Activated CD4-positive, alpha-beta T cell treated with anti-CD3 and anti-CD28 coated beads, Interleukin-2, Interleukin-4, amounts not matched to agents 100 ng/mL and 50 ng/mL, durations not matched to agents 16 hours and 8 hours (primary cell): ENCODE measurements around the gene GLIS1.
"Not testable (repeated sequence)": the region's sequence is repeated elsewhere in the genome, so short reads cannot be mapped to it uniquely, and the experiment has no call there.

Experiments used
- DNase-seq: peaks from one replicate; pipeline ENCODE4 v3.0.0-alpha.2; 2020; ENCODE audit warnings: low spot score

Gene GLIS1

GRCh38 chr1:53739109-53739681 lies at the start of gene GLIS1:
GLIS1 (minus strand) TSS chr1:53739164; CDS start chr1:53738064, 1,100 bp downstream.
- peak; percentile 62 for DNase-seq

- DNase-seq, result no peak
Measured at GRCh38 chr1:53787655-53788054, 48.7 kb upstream of the GLIS1 start.

- DNase-seq, result peak; percentile 74
Measured at GRCh38 chr1:53783056-53783455, 44.1 kb upstream of the GLIS1 start.

GRCh38 chr1:53781654-53782053 lies 42.7 kb upstream of the GLIS1 start:
- DNase-seq, result no peak

GRCh38 chr1:53777272-53777671 lies 38.3 kb upstream of the GLIS1 start:
- no peak for DNase-seq

GRCh38 chr1:53771648-53772047 lies 32.7 kb upstream of the GLIS1 start:
- DNase-seq, result no peak

- DNase-seq, result no peak
Measured at GRCh38 chr1:53769780-53770179, 30.8 kb upstream of the GLIS1 start.

GRCh38 chr1:53769184-53769583 lies 30.2 kb upstream of the GLIS1 start:
- no peak for DNase-seq

- no peak for DNase-seq
Measured at GRCh38 chr1:53766831-53767405, 28.0 kb upstream of the GLIS1 start.

GRCh38 chr1:53766194-53766742 lies 27.3 kb upstream of the GLIS1 start:
- DNase-seq, result no peak

- peak; percentile 20 for DNase-seq
Measured at GRCh38 chr1:53765657-53766056, 26.7 kb upstream of the GLIS1 start.

- DNase-seq, result no peak
Measured at GRCh38 chr1:53763911-53764310, 24.9 kb upstream of the GLIS1 start.

GRCh38 chr1:53763461-53763860 lies 24.5 kb upstream of the GLIS1 start:
- DNase-seq, result no peak

- not testable (repeated sequence) for DNase-seq
Measured at GRCh38 chr1:53760497-53760896, 21.5 kb upstream of the GLIS1 start.

- DNase-seq, result no peak
Measured at GRCh38 chr1:53755874-53756273, 16.9 kb upstream of the GLIS1 start.

GRCh38 chr1:53754484-53755312 lies 15.7 kb upstream of the GLIS1 start:
- DNase-seq, result peak; percentile 35

- DNase-seq, result no peak
Measured at GRCh38 chr1:53752281-53752680, 13.3 kb upstream of the GLIS1 start.

GRCh38 chr1:53747841-53748240 lies 8.9 kb upstream of the GLIS1 start:
- DNase-seq, result no peak

- DNase-seq, result no peak
Measured at GRCh38 chr1:53740621-53741105, 1.7 kb upstream of the GLIS1 start.

GRCh38 chr1:53738205-53739108 lies 507 bp downstream of the GLIS1 start:
- no peak for DNase-seq

- DNase-seq, result no peak
Measured at GRCh38 chr1:53737648-53738204, 1.2 kb downstream of the GLIS1 start.
